ENCODE results near the gene MIS12.

Gene MIS12

GRCh38 chr17:5480962-5481361 is 5.4 kb upstream of the MIS12 start:
- Histone ChIP-seq H3K4me3 (ENCODE audit: severe bottlenecking) (no peak overlapping the region), H3K9me3 (ENCODE audit: severe bottlenecking) (no peaks in the 10 kb centered on the region), H3K36me3 (ENCODE audit: low read depth) (peaks cover 89% of the 10 kb centered on the region), H3K4me1 (ENCODE audit: insufficient read depth, poor library complexity, severe bottlenecking) (peaks cover 8% of the 10 kb centered on the region), H3K27me3 (ENCODE audit: insufficient read depth, poor library complexity, severe bottlenecking) (no peaks in the 10 kb centered on the region), H3K27ac (ENCODE audit: poor library complexity, severe bottlenecking) (no peak overlapping the region)
- no peak for TF ChIP-seq CTCF (IDR thresholded peaks at IDR 0.05; ENCODE audit: poor library complexity, severe bottlenecking)
- DNase-seq (ENCODE audit: low spot score) (no peak), ATAC-seq (ENCODE audit: low read depth) (no peak)

GRCh38 chr17:5481451-5481850 is 4.9 kb upstream of the MIS12 start:
- Histone ChIP-seq H3K4me1 (ENCODE audit: insufficient read depth, poor library complexity, severe bottlenecking) (peaks cover 8% of the 10 kb centered on the region), H3K4me3 (ENCODE audit: severe bottlenecking) (no peak overlapping the region), H3K36me3 (ENCODE audit: low read depth) (peaks cover 84% of the 10 kb centered on the region), H3K27me3 (ENCODE audit: insufficient read depth, poor library complexity, severe bottlenecking) (no peaks in the 10 kb centered on the region), H3K27ac (ENCODE audit: poor library complexity, severe bottlenecking) (no peak overlapping the region), H3K9me3 (ENCODE audit: severe bottlenecking) (no peaks in the 10 kb centered on the region)
- no peak for ATAC-seq (ENCODE audit: low read depth)
- TF ChIP-seq CTCF (IDR thresholded peaks at IDR 0.05; ENCODE audit: poor library complexity, severe bottlenecking) = no peak
- DNase-seq (ENCODE audit: low spot score) = no peak

GRCh38 chr17:5485270-5486205 is 828 bp upstream of the MIS12 start, which contains the start of gene DERL2:
DERL2 (minus strand) TSS chr17:5486178; CDS start chr17:5486161, 17 bp downstream.
- DNase-seq (ENCODE audit: low spot score) (no peak), ATAC-seq (ENCODE audit: low read depth) (peak; percentile 4; the same call in 1 of the 3 replicates)
- peak within 1 kb of the TSS; percentile 70 for H3K27ac ChIP-seq (ENCODE audit: poor library complexity, severe bottlenecking)
- H3K9me3 ChIP-seq (ENCODE audit: severe bottlenecking) = no peaks in the 10 kb centered on the region
- H3K4me3 ChIP-seq (ENCODE audit: severe bottlenecking) = peak within 1 kb of the TSS; percentile 97
- H3K27me3 ChIP-seq (ENCODE audit: insufficient read depth, poor library complexity, severe bottlenecking) = no peaks in the 10 kb centered on the region
- H3K36me3 ChIP-seq (ENCODE audit: low read depth) = peaks cover 83% of the 10 kb centered on the region
- TF ChIP-seq CTCF (IDR thresholded peaks at IDR 0.05; ENCODE audit: poor library complexity, severe bottlenecking) = no peak
- peaks cover 17% of the 10 kb centered on the region for H3K4me1 ChIP-seq (ENCODE audit: insufficient read depth, poor library complexity, severe bottlenecking)

- no peak overlapping the region for H3K27ac ChIP-seq (ENCODE audit: poor library complexity, severe bottlenecking)
- TF ChIP-seq CTCF (IDR thresholded peaks at IDR 0.05; ENCODE audit: poor library complexity, severe bottlenecking) = no peak
- H3K4me3 ChIP-seq (ENCODE audit: severe bottlenecking) = no peak overlapping the region
- peaks cover 17% of the 10 kb centered on the region for H3K4me1 ChIP-seq (ENCODE audit: insufficient read depth, poor library complexity, severe bottlenecking)
- no peak for DNase-seq (ENCODE audit: low spot score)
- no peak for ATAC-seq (ENCODE audit: low read depth)
- peaks cover 60% of the 10 kb centered on the region for H3K36me3 ChIP-seq (ENCODE audit: low read depth)
- peaks cover 3% of the 10 kb centered on the region for H3K9me3 ChIP-seq (ENCODE audit: severe bottlenecking)
- H3K27me3 ChIP-seq (ENCODE audit: insufficient read depth, poor library complexity, severe bottlenecking) = no peaks in the 10 kb centered on the region
Measured at GRCh38 chr17:5488752-5489151, 2.4 kb downstream of the MIS12 start.

GRCh38 chr17:5492970-5493369 is 6.6 kb downstream of the MIS12 start:
- DNase-seq (ENCODE audit: low spot score) = no peak
- ATAC-seq (ENCODE audit: low read depth) = no peak
- no peak overlapping the region for H3K4me3 ChIP-seq (ENCODE audit: severe bottlenecking)

More at GRCh38 chr17:5492970-5493369, 6.6 kb downstream of the MIS12 start:
- peaks cover 31% of the 10 kb centered on the region for H3K36me3 ChIP-seq (ENCODE audit: low read depth)
- peaks cover under 1% of the 10 kb centered on the region for H3K4me1 ChIP-seq (ENCODE audit: insufficient read depth, poor library complexity, severe bottlenecking)
- H3K27ac ChIP-seq (ENCODE audit: poor library complexity, severe bottlenecking) = no peak overlapping the region
- peaks cover 3% of the 10 kb centered on the region for H3K9me3 ChIP-seq (ENCODE audit: severe bottlenecking)
- no peaks in the 10 kb centered on the region for H3K27me3 ChIP-seq (ENCODE audit: insufficient read depth, poor library complexity, severe bottlenecking)
- TF ChIP-seq CTCF (IDR thresholded peaks at IDR 0.05; ENCODE audit: poor library complexity, severe bottlenecking) = no peak
